GM10847 (cell line): ENCODE results near the gene SMOC2.

Experiments
- POLR2A ChIP-seq: IDR thresholded peaks from 2 replicates; pipeline ENCODE4 v1.6.1; 2011; ENCODE audit not compliant: insufficient read length; ENCODE audit errors: extremely low read depth

The SMOC2 gene

DNA sequence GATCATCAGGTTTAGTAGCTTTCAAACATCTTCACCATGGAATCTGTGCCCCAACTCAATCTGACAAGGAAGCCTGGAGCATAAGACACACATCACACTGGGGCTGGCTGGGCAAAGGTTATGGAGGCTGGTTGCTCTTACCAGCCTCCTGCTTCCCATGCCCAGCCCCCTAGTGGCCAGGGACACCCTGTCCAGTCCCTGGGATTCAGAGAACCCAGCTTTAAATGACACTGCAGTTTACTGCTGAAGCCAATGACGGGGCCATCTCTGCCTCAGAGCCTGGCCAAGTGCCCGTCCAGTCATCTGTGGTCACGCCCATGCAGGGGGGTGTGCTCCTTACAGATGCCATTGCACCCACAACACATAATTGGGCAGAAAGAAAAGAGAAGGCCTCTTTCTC lies 272.9 kb downstream of the SMOC2 start:
- TF ChIP-seq POLR2A, result no peak

GRCh38 chr6:168714547-168715260 lies 273.7 kb downstream of the SMOC2 start:
- no peak for TF ChIP-seq POLR2A

DNA sequence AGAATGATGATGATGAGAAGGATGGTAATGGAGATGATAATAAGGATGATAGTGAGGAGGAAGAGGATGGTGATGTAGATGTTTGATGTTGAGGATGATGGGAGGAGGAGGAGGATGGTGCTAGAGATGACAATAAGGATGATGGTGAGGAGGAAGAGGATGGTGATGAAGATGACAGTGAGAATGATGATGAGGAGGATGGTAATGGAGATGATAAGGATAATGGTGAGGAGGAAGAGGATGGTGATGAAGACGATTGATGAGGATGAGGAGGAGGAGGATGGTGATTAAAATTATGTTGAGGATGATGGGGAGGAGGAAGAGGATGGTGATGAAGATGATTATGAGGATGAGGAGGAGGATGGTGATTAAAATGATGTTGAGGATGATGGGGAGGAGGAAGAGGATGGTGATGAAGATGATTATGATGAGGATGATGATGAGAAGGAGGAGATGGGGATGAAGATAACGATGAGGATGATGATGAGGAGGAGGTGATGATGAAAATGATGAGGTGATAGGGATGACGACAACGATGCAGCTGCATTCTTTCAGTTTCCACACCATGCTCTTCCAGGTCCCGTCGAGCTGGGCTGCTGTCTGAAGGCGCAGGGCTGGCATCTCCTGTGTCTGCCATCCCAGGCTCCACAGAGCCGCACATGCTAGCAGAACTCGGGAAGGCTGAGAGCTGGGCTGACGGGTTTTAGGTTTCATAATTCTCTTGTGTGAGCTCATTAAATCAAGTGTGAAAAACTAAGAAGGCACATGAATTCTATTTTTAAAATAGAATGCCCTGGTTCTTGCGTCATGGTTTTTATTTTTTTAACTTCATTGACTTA lies 274.9 kb downstream of the SMOC2 start:
- TF ChIP-seq POLR2A, result no peak

- no peak for TF ChIP-seq POLR2A
Measured at GRCh38 chr6:168716581-168716980, 275.6 kb downstream of the SMOC2 start.

DNA sequence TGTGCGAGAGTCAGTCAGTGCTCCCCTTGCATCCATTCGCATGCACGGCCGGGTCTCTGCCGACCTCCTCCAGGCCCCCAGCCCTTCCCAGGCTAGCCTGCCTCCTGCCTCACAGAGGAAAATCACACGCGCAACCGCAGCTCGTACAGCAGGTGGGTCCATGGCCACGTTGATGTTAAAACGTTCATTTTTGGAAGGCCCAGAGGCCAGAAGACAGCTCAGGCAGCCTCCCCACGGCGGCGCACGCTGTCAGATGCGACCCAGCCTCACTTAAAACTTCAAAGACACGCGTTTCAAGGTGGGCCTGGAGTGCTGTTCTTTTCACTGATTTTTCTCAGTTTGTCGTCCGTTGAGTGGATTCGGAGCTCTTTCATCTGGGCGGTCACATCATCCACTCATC lies 276.5 kb downstream of the SMOC2 start:
- TF ChIP-seq POLR2A, result no peak
